HG03520 (cell line): ENCODE measurements around the gene MAP3K4.

Source experiments
- ATAC-seq: cut with Tn5 transposase; IDR thresholded peaks from one replicate; pipeline ENCODE4 v1.9.1; 2021; ENCODE audit warnings: mild to moderate bottlenecking, moderate library complexity; ENCODE audit not compliant: unreplicated experiment

The MAP3K4 gene

GRCh38 chr6:161035981-161036263 is 44.4 kb downstream of the MAP3K4 start:
- ATAC-seq = no peak

- ATAC-seq = no peak
Observed at GRCh38 chr6:161037873-161038228, 46.3 kb downstream of the MAP3K4 start.

GRCh38 chr6:161038229-161039031 is 46.9 kb downstream of the MAP3K4 start:
- peak; percentile 90 for ATAC-seq

GRCh38 chr6:161041274-161041673 is 49.7 kb downstream of the MAP3K4 start:
- ATAC-seq = no peak

GRCh38 chr6:161044335-161044734 is 52.8 kb downstream of the MAP3K4 start:
- no peak for ATAC-seq

GRCh38 chr6:161048641-161049040 is 57.1 kb downstream of the MAP3K4 start:
- no peak for ATAC-seq

GRCh38 chr6:161050134-161050765 is 58.7 kb downstream of the MAP3K4 start:
- ATAC-seq = peak; percentile 64

- no peak for ATAC-seq
Observed at GRCh38 chr6:161053103-161053502, 61.5 kb downstream of the MAP3K4 start.

GRCh38 chr6:161054876-161055275 is 63.3 kb downstream of the MAP3K4 start:
- no peak for ATAC-seq

GRCh38 chr6:161056451-161056850 is 64.9 kb downstream of the MAP3K4 start:
- no peak for ATAC-seq

GRCh38 chr6:161057103-161058091 is 65.8 kb downstream of the MAP3K4 start:
- no peak for ATAC-seq

- ATAC-seq = no peak
Observed at GRCh38 chr6:161058741-161059140, 67.2 kb downstream of the MAP3K4 start.

- ATAC-seq = no peak
Observed at GRCh38 chr6:161061576-161061975, 70.0 kb downstream of the MAP3K4 start.

- no peak for ATAC-seq
Observed at GRCh38 chr6:161064915-161065314, 73.3 kb downstream of the MAP3K4 start.

- no peak for ATAC-seq
Observed at GRCh38 chr6:161066511-161066910, 74.9 kb downstream of the MAP3K4 start.

- ATAC-seq = no peak
Observed at GRCh38 chr6:161067749-161068148, 76.2 kb downstream of the MAP3K4 start.

- ATAC-seq = no peak
Observed at GRCh38 chr6:161068321-161068741, 76.8 kb downstream of the MAP3K4 start.

- ATAC-seq = no peak
Observed at GRCh38 chr6:161073930-161074329, 82.4 kb downstream of the MAP3K4 start.

GRCh38 chr6:161074496-161075121 is 83.0 kb downstream of the MAP3K4 start:
- no peak for ATAC-seq

- ATAC-seq = no peak
Observed at GRCh38 chr6:161076181-161076677, 84.7 kb downstream of the MAP3K4 start.
